ENCODE measurements around the gene ZDHHC7. TPM values are rescaled to one million over a fixed set of nuclear protein-coding genes. Genes with fewer than 3 reads are reported as not detected.
A peak's percentile ranks its signal among the peaks of the same experiment; 100 is the strongest.
"Not testable (repeated sequence)": the region's sequence is repeated elsewhere in the genome, so short reads cannot be mapped to it uniquely, and the experiment has no call there.

ZDHHC7 gene, protein sequence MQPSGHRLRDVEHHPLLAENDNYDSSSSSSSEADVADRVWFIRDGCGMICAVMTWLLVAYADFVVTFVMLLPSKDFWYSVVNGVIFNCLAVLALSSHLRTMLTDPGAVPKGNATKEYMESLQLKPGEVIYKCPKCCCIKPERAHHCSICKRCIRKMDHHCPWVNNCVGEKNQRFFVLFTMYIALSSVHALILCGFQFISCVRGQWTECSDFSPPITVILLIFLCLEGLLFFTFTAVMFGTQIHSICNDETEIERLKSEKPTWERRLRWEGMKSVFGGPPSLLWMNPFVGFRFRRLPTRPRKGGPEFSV
- total RNA-seq, result 50.5 TPM

DNA sequence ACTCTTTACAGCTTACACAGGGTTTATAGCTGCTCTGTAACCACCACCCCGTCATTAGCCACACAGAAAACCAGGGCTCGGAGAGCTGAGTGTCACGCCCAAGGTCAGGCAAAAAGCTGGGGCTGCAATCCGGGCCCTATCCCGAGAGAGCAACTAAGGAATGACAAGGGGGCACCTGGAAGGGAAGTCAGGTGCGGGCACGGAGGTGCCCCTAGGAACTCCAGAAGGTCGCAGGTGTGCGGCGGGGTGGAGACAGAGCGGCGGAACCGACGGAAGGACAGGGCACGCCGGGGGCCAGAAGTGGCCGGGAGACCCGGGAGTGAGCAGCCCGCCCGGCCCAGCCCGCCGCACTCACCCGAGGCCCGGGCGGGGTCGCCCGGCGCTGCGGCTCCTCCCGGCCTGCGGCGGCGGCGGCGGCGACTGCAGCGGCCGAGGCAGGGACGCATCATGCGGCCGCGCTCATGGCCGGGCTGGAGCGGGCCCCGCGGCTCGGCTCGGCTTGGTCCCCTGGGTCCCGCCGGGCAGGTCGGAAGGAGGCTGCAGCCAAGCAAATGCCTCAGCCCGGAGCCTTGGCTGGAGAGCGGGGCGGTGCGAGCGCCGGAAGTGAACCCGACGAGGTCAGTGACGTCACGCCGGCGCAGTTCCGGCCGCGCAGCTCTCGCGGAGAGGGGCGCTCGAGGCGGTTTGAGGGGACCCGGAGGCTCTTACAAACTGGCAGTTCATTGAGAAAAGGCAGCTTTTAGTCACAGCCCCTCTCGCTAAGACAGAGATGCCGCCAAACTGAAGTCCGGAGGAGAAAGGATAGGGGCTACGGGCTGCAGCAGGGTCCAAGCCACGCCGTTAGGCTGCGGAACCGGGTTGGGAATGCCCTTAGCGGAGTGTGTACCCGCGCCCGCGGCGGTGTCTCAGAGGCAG lies at the start of gene ZDHHC7:
ZDHHC7 (minus strand) TSS at position 605 of the 915 bp plus-strand sequence. CDS start 20,917 bp downstream, outside the sequence.
- peak; percentile 91 for DNase-seq (ENCODE audit: low spot score)

DNA sequence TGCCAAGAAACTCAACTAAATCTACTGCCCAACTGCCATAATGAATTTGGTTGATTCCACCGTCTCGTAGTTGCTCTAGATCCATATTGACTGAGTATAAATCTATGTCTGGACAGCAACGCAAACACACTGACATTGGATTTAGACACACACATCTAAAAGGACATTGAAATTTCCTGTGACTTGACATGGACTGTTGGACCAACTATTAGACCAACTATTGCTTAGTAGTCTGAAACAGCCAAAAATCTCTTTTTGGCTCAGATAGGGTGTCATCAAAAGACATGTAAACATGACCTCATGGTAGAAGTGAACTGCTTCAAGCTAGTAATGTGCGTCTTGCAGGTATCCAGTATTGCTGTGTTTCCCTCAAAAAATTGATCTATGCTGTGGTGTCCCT lies 47.6 kb upstream of the ZDHHC7 start:
- DNase-seq (ENCODE audit: low spot score), result no peak

DNA sequence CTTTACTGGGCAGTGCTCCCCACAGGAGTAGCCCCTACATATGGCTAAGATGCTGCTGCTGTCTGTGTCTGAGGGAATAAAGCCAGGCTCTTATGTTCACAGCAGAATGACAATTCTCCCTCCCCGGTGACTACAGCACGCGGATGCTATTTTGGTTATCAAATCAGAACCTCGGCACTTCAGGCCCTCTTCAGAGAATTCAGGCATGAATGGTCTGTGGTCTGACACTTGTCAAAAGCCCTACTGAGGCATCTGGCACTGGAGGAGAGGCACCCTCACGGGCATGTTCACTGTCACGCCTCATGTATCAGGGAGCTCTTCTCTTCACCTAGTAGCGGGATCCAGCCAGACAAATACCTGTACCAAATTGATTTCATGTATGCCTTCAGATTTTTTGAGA lies 46.6 kb upstream of the ZDHHC7 start:
- no peak for DNase-seq (ENCODE audit: low spot score)

DNA sequence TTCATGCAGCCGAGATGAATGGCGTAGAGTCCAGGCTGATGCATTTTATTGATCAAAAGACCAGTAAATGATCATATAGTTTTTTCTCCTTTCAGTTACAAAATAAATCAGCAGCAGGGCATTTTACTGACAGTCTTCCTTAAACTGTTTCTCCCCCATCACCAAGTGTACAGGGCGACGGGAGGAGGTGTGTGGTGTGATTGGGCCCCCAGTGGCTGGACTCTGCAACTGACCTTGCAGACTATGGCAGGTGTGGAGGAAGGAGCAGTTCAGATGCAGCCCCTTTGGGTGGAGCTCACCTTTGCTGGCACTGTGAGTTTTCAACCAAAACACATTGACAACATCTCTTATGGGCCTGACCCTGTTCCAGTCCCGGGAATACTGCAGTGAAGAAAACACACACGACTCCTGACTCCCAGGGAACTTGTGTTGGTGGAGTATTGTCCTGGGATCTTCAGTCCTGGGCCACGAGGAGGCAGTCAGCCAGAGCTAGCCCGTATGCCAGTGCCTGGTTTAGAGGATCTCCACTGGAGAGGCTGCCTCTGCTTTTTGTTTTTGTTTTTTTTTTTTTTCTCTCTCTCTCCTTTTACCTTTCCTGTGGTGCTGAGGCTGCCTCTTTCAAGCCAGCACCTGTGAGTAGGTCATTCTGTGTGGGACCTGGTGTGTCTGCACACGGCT lies 46.0 kb upstream of the ZDHHC7 start:
- DNase-seq (ENCODE audit: low spot score), result peak; percentile 57

DNA sequence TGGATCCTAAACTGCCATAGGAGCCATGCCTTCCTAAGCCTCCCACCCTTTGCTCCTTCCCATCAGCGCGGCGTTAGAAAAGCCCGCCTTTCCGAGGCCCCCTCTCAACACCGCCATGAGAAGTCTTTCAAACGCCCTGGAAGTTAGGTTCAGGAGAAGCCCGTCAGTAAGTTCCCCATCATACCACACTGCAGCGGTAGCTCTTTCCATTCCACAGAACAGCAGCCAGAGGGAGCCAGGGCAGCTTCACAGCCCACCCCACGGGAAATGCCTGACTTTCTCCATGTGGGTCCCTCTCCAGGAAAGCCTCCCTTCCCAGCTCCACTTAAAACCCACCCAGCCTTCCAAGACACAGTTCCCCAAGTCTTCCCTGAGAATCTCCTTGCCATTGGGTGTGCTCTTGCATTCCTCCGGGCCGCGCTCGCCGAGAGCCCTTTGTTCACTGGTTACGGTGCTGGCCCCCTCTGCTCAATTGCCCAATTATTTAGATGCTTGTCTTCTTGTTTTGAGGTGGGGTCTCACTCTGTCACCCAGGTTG lies 44.9 kb upstream of the ZDHHC7 start:
- no peak for DNase-seq (ENCODE audit: low spot score)

DNA sequence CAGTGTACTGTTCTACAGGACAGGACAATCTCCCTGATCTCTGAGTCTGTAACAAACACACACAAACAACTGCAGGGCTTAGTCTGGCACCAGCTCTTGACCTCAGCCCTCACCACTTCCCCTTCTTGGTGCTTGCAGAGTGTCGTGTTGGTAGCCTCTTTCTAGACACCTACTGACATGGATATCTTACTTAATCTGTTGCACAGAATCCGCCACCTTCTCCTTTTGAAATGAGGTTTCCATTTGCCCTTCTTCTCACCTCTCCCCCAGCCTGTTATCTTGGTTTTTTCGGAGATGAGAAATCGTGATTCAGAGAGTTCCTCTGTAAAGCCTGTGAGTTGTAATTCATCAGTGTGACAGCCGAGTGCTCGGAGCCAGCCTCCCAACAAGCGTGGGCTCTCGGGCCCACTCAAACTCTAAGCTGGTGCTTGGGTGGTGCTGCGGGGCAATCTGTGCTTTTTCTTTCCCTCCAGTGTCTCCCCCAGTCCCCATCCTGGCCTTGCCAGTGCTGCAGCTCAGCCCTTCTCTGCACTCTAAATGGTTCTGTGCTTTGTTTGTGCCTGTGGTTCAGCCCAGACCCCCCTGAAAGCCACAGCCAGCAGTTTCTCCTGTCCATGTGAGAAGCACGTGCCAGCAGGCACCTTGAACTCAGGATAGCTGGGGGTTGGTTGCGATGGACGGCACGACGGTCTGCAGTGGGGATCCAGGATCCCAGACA lies 44.3 kb upstream of the ZDHHC7 start:
- peak; percentile 75 for DNase-seq (ENCODE audit: low spot score)

DNA sequence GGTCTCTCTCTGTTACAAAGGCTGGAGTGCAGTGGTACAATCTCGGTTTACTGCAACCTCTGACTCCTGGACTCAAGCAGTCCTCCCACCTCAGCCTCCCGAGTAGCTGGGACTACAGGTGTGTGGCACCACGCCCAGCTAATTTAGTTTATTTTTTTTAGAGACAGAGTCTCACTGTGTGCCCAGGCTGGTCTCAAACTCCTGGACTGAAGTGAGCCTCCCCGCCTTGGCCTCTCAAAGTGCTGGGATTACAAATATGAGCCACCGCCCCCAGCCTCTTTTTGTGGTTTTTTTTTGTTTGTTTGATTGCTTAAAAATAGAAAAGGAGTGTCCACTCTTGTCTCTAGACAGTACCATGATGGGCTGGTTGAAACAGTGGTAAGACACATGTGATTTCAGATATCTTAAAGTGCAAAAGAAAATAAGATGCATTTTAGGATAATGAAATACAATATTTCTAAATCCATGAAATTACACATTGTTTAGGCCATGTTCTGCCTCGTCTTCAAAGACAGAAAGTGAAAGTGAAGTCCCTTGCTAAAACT lies 43.7 kb upstream of the ZDHHC7 start:
- DNase-seq (ENCODE audit: low spot score), result no peak

DNA sequence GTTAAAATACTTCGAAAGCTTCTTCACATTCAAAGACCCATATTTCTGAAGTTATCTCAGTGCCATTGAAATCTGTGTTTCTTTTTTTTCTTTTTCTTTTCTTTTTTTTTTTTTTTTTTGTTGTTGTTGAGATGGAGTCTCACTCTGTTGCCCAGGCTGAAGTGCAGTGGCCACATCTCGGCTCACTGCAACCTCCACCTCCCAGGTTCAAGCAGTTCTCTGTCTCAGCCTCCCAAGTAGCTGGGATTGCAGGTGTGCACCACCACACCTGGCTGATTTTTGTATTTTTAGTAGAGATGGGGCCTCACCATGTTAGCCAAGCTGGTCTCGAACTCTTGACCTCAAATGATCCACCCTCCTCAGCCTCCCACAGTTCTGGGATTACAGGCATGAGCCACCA lies 43.0 kb upstream of the ZDHHC7 start:
- DNase-seq (ENCODE audit: low spot score), result not testable (repeated sequence)

DNA sequence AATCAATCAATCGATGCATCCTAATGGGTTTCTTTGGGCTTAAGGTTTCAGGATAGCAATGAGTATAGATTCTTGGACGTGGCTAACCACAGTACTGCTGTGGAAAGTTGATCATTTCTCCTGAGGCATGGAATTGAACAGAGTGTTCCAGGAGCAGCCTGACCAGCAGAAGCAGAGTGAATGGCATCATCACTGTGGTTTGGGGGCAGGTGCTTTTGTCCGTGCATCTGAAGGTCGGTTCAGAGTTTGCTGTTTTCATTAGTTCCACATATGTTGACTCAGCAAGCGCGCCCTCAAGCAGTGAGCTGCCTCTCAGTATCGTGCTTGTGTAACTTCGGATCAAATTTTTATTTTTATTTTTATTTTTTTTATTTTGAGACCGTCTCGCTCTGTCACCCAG lies 41.2 kb upstream of the ZDHHC7 start:
- DNase-seq (ENCODE audit: low spot score), result no peak

DNA sequence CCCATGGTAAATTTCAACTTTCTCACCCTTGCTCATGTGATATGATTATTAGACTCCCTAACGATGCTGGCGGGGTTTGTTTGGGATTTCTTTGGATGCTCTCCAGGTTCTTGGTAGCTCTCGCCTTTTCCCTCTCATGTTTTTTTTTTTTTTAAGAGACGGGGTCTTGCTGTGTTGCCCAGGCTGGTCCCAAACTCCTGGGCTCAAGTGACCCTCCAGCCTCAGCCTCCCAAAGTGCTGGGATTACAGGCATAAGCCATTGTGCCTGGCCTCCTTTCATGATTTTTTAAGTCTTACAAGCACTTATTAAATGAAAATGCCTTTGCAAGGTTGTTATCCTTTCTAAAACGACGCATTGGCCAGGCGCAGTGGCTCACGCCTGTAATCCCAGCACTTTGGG lies 40.3 kb upstream of the ZDHHC7 start:
- DNase-seq (ENCODE audit: low spot score), result no peak

DNA sequence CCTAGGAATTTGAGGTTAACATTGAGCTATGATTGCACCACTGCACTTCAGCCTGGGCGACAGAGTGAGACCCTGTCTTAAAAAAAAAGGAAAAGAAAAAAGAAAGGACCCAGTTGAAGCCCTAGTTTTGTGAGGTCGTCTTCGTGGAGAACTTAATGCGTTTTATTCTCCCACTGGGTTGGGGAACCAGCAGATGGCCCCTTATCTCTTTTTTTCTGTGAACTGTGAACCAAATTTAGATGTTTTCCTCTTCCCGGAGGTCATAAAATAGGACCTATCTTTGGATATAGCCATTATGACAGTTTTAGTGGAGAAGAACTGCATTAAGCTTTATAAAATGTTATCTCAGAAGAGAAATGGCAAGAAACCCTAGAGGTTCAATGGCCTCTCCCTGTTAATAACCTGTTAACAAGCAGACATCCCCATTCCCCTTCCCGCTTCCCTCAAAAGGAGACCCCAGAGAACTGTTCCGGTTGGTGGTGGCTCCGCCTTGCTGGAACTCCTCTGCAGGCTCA lies 39.8 kb upstream of the ZDHHC7 start:
- no peak for DNase-seq (ENCODE audit: low spot score)

DNA sequence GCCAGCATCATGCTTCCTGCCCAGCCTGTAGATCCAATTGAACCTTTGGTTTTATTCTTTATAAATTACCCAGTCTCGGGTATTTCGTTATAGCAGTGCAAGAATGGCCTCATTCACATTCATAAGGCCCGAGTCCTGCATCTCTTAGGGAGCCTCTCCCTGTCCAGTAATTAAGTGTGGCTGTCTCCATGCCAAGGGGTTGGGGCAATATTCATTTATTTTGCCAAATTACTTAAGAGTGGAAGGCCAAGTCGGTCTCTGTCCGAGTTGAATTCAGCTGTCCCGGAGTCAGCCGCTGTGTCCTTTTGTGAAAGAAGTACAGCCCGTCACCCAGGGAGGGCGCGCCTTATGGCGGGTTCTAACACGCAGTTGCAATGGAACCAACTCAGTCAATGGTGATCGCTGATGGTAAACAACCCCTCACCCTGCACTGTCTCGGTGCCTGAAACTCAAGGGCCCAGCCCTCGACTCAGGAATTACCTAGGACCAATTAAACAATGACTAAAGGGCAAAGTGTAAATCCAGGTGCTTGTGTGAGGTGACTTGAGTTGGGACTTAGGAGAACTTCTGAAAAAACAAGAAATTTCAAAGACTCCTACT lies 38.5 kb upstream of the ZDHHC7 start:
- no peak for DNase-seq (ENCODE audit: low spot score)

DNA sequence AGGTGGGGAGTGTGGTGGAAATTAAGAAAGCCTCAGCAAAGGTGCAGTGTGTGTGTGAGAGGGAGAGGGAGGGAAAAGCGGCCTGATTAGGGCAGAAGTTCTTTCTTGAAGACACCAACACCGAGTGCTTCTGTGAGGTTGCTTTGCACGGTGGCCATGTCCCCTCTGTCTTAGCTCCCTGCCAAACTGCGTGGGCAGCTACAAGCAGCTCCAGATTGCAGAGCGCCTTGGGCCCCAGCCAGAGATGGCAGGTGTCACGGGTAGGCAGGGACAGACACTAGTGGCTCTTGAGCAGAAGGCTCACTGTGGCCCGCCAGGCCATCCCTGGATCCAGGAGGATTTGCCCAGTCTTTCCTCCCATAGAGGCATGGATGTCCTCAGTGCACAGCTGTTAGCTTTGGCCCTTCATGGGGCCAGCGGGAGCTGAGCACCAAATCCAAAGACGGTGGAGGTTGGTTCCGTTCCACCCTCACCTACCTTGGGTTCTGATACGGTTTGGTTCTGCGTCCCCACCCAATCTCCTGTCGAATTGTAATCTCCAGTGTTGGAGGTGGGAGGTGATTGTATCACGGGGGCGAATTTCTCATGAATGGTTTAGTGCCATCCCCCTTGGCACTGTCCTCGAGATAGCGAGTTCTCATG lies 37.7 kb upstream of the ZDHHC7 start:
- DNase-seq (ENCODE audit: low spot score), result no peak

DNA sequence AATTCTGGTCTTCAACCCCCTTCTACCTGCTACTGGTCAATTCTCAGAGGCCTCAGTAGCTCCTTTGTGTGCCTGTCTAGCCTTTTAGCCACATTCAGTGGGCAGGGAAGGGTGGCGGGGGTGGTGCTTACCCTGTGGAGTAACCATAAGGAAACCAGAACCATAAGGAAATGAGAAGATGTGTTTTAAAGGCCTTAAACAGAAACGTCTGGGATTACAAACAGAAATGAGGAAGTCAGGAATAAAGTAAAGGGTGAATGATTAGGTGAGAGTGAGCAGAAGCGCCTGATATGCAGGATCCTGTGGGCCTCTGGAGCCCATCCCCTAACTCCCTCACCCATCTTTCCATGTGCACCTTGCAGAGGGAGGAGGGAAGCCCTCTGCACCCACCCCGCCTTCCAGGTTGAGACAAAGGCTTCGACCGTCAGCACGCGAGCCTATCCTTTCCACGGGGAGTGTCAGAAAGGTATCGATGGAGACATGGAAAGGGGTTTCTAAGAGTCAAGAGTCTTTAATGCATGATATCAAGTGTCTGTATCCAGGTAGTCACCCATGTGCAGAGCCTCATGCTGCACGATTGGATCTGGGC lies 36.6 kb upstream of the ZDHHC7 start:
- DNase-seq (ENCODE audit: low spot score), result no peak

DNA sequence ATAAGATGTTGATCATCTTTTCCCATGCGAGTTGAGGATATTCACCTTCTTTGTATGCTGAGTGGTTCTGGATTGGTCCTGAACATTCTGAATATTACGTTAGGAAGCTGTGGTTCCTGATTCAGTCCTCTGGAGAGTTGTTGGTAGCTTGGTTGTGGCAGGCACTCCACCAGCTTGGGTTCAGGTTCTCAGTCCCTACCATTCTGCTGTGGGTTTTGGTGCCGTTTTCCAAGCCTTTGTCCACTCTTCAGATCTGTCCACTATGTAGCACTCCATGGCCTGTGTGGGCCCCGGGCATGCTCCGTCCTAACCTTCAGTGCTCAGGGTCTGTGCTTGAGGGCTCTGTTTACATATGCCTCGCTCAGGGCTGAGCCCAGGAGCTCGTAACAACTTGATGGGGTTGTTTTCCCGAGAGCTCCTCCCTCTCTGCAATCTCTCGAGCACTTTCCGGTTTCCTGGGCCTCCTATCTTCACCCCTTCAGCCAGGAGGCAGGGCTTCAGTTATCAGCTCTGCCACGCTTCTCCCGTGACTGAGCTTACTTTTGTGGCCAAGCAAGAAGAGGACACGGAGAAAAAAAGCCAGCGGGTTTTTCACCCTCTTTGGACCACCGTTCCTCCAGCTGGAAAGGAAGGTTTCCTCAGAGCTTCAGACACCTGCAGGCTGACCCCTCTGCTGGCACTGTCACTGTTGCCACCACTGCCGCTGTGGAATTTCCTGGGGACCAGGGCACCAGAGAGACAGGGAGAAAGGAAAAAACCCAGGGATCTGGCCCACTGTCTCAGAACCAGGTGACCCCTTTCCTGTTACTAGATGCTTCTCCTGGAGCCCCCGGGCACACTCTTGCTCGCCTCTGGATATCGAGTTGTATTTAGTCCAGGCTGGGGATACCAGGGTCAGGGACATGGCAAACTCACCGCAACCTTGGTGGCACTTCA lies 35.9 kb upstream of the ZDHHC7 start:
- no peak for DNase-seq (ENCODE audit: low spot score)

DNA sequence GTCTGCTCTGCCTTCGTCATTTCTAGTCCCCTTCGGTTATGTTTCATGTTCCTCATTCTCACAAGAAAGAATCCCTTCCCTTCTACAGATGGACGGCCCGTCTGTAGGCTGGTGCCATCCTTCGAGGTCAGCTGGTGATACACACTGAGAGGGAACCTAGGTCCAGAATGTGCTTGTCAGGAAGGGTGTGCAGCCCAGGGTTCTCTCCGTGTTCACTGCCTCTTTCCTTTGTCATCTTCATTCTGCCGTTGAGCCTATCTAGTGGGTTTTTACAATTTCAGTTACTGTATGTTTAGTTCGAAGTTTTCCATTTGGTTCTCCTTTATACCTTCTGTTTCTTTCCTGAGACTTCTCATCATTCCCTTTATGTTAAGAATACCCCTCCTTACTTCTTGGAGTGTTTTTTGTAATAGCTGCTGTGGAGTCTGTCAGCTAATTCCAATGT lies 35.2 kb upstream of the ZDHHC7 start:
- DNase-seq (ENCODE audit: low spot score), result no peak

DNA sequence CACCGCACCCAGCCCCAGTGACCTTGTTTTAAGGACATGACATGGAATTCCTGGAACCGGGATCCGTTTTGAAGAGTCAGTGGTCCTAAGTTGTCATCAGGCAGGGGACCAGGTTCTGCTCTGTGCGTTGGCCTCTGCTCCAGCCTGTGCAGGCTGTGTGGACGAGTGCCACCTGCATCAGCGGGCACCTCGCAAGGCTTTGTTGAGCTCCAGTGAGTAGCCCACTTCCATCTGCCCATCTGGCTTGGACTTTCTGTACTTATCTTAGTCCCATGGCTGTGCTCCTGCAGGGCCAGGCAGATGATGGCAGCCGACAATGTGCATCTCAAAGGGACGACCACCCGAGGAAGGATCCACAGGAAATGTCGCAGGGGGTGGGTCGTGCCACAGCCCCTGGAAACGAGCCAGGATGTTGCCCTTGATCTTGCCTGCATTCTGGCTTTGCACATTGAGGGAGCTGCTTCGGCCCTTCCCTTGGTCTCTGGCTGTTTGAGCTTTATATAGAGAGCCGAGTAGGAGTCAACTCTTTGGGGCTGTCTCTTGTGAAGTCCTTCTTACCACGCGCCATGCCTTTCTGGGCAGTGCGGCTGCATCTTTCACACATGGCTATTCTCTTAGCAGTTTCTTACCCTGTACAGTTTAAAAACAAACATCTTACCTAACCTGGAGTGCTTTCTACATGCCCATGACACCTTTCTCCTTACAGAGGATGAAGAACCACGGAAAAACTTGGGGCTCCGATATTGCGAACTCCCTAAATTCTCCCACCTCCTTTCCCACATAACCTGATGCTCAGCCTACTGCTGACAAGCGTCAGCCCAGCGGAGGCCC lies 34.5 kb upstream of the ZDHHC7 start:
- no peak for DNase-seq (ENCODE audit: low spot score)

DNA sequence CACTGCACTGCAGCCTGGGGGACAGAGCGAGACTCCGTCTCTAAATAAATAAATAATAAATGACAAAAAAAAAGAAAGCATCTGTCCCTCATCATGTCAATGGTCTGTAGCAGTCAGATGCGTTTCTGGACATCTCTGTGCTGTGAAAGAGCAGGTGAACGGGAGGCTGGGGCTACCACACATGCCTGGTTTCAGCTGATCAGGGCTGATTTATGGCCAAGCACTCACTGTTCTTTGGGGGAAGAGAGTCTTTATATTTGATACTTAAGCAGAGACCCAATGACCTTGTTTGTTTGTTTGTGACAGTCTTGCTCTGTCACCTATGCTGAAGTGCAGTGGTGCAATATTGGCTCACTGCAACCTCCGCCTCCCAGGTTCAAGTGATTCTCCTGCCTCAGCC lies 33.7 kb upstream of the ZDHHC7 start:
- DNase-seq (ENCODE audit: low spot score), result no peak
